GM23338 (cell line): ENCODE data around the gene GNAT1. TPM values are rescaled to one million over a fixed set of nuclear protein-coding genes. Genes with fewer than 3 reads are reported as not detected.

Experiments
- ATAC-seq: fragments of 200-7000 bp; cut with Tn5 transposase; 3 replicates; pipeline ENCODE4 v1.9.1; 2020
- DNase-seq: peaks from one replicate; pipeline ENCODE4 v3.0.0-alpha.2; 2015; ENCODE audit warnings: low spot score
- H2AFZ ChIP-seq: fragments of 200-600 bp; sonication (generic); 2 replicates; pipeline ENCODE4 v1.8.0; 2016; ENCODE audit warnings: antibody characterized with exemption, mild to moderate bottlenecking, moderate library complexity
- H3F3A ChIP-seq: fragments of 200-600 bp; sonication (generic); replicated peaks from 2 replicates; pipeline ENCODE4 v1.8.0; 2017; ENCODE audit warnings: antibody characterized with exemption, mixed run types, low read depth
- H3K27ac ChIP-seq: fragments of 200-600 bp; sonication (generic); 2 replicates; pipeline ENCODE4 v1.6.1; 2016; ENCODE audit warnings: low read depth
- H3K27me3 ChIP-seq: fragments of 200-600 bp; sonication (generic); 2 replicates; pipeline ENCODE4 v1.8.0; 2016; ENCODE audit warnings: mild to moderate bottlenecking, mixed run types, moderate library complexity; ENCODE audit not compliant: insufficient read depth
- H3K36me3 ChIP-seq: fragments of 200-600 bp; sonication (generic); 2 replicates; pipeline ENCODE4 v1.8.0; 2016; ENCODE audit warnings: mild to moderate bottlenecking; ENCODE audit not compliant: insufficient read depth
- H3K4me1 ChIP-seq: fragments of 200-600 bp; sonication (generic); 2 replicates; pipeline ENCODE4 v1.8.0; 2016; ENCODE audit warnings: mild to moderate bottlenecking, moderate library complexity; ENCODE audit not compliant: insufficient read depth
- H3K4me2 ChIP-seq: fragments of 200-600 bp; sonication (generic); 2 replicates; pipeline ENCODE4 v1.7.1; 2017; ENCODE audit warnings: mixed run types
- H3K4me3 ChIP-seq: fragments of 200-600 bp; sonication (generic); 2 replicates; pipeline ENCODE4 v1.6.1; 2016; ENCODE audit warnings: mixed run types
- H3K79me2 ChIP-seq: fragments of 200-600 bp; sonication (generic); replicated peaks from 2 replicates; pipeline ENCODE4 v1.8.0; 2017; ENCODE audit warnings: mild to moderate bottlenecking; ENCODE audit not compliant: insufficient read depth
- H3K9me2 ChIP-seq: fragments of 200-600 bp; sonication (generic); 2 replicates; pipeline ENCODE4 v1.8.0; 2017; ENCODE audit not compliant: insufficient read depth
- H4K20me1 ChIP-seq: fragments of 200-600 bp; sonication (generic); replicated peaks from 2 replicates; pipeline ENCODE4 v1.8.0; 2017; ENCODE audit warnings: mild to moderate bottlenecking; ENCODE audit not compliant: insufficient read depth
- H3K27ac Mint-ChIP-seq: 2 replicates; pipeline ENCODE4 v1.8.0; 2020; ENCODE audit warnings: inconsistent platforms, mild to moderate bottlenecking, moderate library complexity, mixed read lengths
- H3K27me3 Mint-ChIP-seq: 3 replicates; pipeline ENCODE4 v1.8.0; 2022; ENCODE audit warnings: low read depth, mild to moderate bottlenecking, moderate library complexity, mixed read lengths, inconsistent platforms; ENCODE audit not compliant: insufficient read depth, poor library complexity
- H3K36me3 Mint-ChIP-seq: 3 replicates; pipeline ENCODE4 v1.8.0; 2021; ENCODE audit warnings: low read depth, mild to moderate bottlenecking, inconsistent platforms, moderate library complexity, mixed read lengths
- H3K4me1 Mint-ChIP-seq: 3 replicates; pipeline ENCODE4 v1.8.0; 2020; ENCODE audit warnings: mild to moderate bottlenecking, inconsistent platforms, mixed read lengths
- H3K4me3 Mint-ChIP-seq: 3 replicates; pipeline ENCODE4 v1.8.0; 2021; ENCODE audit warnings: moderate library complexity, mild to moderate bottlenecking, inconsistent platforms, mixed read lengths
- H3K9me3 Mint-ChIP-seq: 3 replicates; pipeline ENCODE4 v1.8.0; 2020; ENCODE audit warnings: moderate library complexity, mild to moderate bottlenecking, inconsistent platforms, mixed read lengths
- ETS1 ChIP-seq: IDR thresholded peaks from 2 replicates; pipeline ENCODE4 v1.6.1; 2016; ENCODE audit warnings: antibody characterized with exemption
- EZH2 ChIP-seq: fragments of 200-600 bp; sonication (generic); IDR thresholded peaks from one replicate; pipeline ENCODE4 v1.8.0; 2017; ENCODE audit warnings: antibody characterized with exemption, mild to moderate bottlenecking, low read depth; ENCODE audit not compliant: unreplicated experiment
- JUNB ChIP-seq: IDR thresholded peaks from one replicate; pipeline ENCODE4 v1.6.1; 2016; ENCODE audit warnings: antibody characterized with exemption; ENCODE audit not compliant: unreplicated experiment
- NANOG ChIP-seq: IDR thresholded peaks from 2 replicates; pipeline ENCODE4 v1.6.1; 2016; ENCODE audit warnings: antibody characterized with exemption, borderline replicate concordance
- POLR2AphosphoS5 ChIP-seq: IDR thresholded peaks from 2 replicates; pipeline ENCODE4 v1.6.1; 2016; ENCODE audit warnings: antibody characterized with exemption, low read depth
- REST ChIP-seq: IDR thresholded peaks from one replicate; pipeline ENCODE4 v1.6.1; 2018; ENCODE audit warnings: antibody characterized with exemption; ENCODE audit not compliant: unreplicated experiment
- ZNF331 ChIP-seq: fragments of 250-450 bp; sonication (Bioruptor Pico); IDR thresholded peaks from 2 replicates; pipeline ENCODE4 v1.5.0; 2020; ENCODE audit warnings: low read depth, mild to moderate bottlenecking, moderate library complexity
- ZNF462 ChIP-seq: fragments of 250-450 bp; sonication (Bioruptor Pico); IDR thresholded peaks from 2 replicates; pipeline ENCODE4 v1.5.0; 2020; ENCODE audit warnings: mild to moderate bottlenecking, moderate library complexity
- polyA plus RNA-seq: library from polyadenylated mRNA; unstranded; fragments of >200 nt; fragmentation: Nextera tagmentation; extraction: Ambion mirVana; gene quantifications from 2 replicates; pipeline ENCODE4 v1.2.1, GENCODE V29; 2016
- total RNA-seq: library from RNA; depleted of rRNA; stranded (reverse); fragments of >200 nt; shearing (Covaris generic); gene quantifications from 2 replicates; pipeline ENCODE4 v1.2.3, GENCODE V29; 2014

GNAT1 gene
- total and polyA plus RNA-seq, 2 experiments from 2014 or later: not detected

GRCh38 chr3:50236484-50237132 lies 45.2 kb downstream of the GNAT1 start (continued):
- no peak for TF ChIP-seq ZNF462 (CRISPR knock-in tag)
- TF ChIP-seq NANOG: no peak

GRCh38 chr3:50237133-50237651 lies 45.8 kb downstream of the GNAT1 start:
- H3K9me3 Mint-ChIP-seq: no peaks in the 10 kb centered on the region
- H3K36me3 Mint-ChIP-seq: no peaks in the 10 kb centered on the region; the same call in 2 of the 3 replicates
- peak overlapping the region; percentile 97 for H3K4me3 Mint-ChIP-seq
- peaks cover 53% of the 10 kb centered on the region for H3K4me1 ChIP-seq
- peaks cover 38% of the 10 kb centered on the region for H4K20me1 ChIP-seq
- peaks cover 17% of the 10 kb centered on the region for H3K27me3 Mint-ChIP-seq
- H3K27me3 ChIP-seq: no peaks in the 10 kb centered on the region
- H3K9me2 ChIP-seq: no peaks in the 10 kb centered on the region
- H3K36me3 ChIP-seq: no peaks in the 10 kb centered on the region
- peak overlapping the region; percentile 84 for H3K4me2 ChIP-seq
- ATAC-seq: peak; percentile 5
- peak overlapping the region; percentile 90 for H3K27ac ChIP-seq
- peaks cover 61% of the 10 kb centered on the region for H3K79me2 ChIP-seq
- H3K4me1 Mint-ChIP-seq: peaks cover 58% of the 10 kb centered on the region
- H3F3A ChIP-seq: peaks cover 35% of the 10 kb centered on the region
- H3K4me3 ChIP-seq: peak overlapping the region; percentile 90
- DNase-seq: peak; percentile 37
- H2AFZ ChIP-seq: no peak overlapping the region
- peak overlapping the region; percentile 93 for H3K27ac Mint-ChIP-seq
- TF ChIP-seq JUNB (no peak), POLR2AphosphoS5 (no peak), NANOG (no peak), EZH2 (no peak), ETS1 (no peak), REST (no peak), ZNF331 (CRISPR knock-in tag) (no peak)
